Osteoblast (primary cell): ENCODE measurements around the gene FCER1G. TPM values are rescaled to one million over a fixed set of nuclear protein-coding genes. Genes with fewer than 3 reads are reported as not detected.

Experiments used
- DNase-seq: peaks from one replicate; pipeline ENCODE4 v3.0.0; 2011; ENCODE audit warnings: low spot score, mixed read lengths; ENCODE audit not compliant: insufficient read length; ENCODE audit errors: missing footprints
- H2AFZ ChIP-seq: 2 replicates; pipeline ENCODE4 v1.6.0; 2011; ENCODE audit warnings: mild to moderate bottlenecking, low read length
- H3K27ac ChIP-seq: 2 replicates; pipeline ENCODE4 v1.5.1; 2011; ENCODE audit warnings: mild to moderate bottlenecking, low read depth, low read length, moderate library complexity
- H3K27me3 ChIP-seq: 2 replicates; pipeline ENCODE4 v1.6.0; 2012; ENCODE audit warnings: mild to moderate bottlenecking, control low read depth, inconsistent platforms, low read length, moderate library complexity; ENCODE audit not compliant: insufficient read depth
- H3K36me3 ChIP-seq: 2 replicates; pipeline ENCODE4 v1.5.1; 2011; ENCODE audit warnings: mild to moderate bottlenecking, low read length, control low read depth, moderate library complexity; ENCODE audit not compliant: insufficient read depth
- H3K4me1 ChIP-seq: 2 replicates; pipeline ENCODE4 v1.5.1; 2011; ENCODE audit warnings: mild to moderate bottlenecking, low read length, control low read depth, moderate library complexity; ENCODE audit not compliant: insufficient read depth
- H3K4me2 ChIP-seq: 2 replicates; pipeline ENCODE4 v1.6.0; 2011; ENCODE audit warnings: mild to moderate bottlenecking, low read length; ENCODE audit not compliant: insufficient read depth
- H3K4me3 ChIP-seq: fragments of 200-600 bp; sonication (generic); 3 replicates; pipeline ENCODE4 v1.5.1; 2012; ENCODE audit warnings: mild to moderate bottlenecking, low read length, inconsistent platforms; ENCODE audit not compliant: insufficient read depth
- H3K79me2 ChIP-seq: 2 replicates; pipeline ENCODE4 v1.6.0; 2012; ENCODE audit warnings: mild to moderate bottlenecking, low read length, control low read depth, inconsistent platforms; ENCODE audit not compliant: insufficient read depth
- H3K9me3 ChIP-seq: 2 replicates; pipeline ENCODE4 v1.5.1; 2011; ENCODE audit warnings: low read depth, low read length, control low read depth
- H4K20me1 ChIP-seq: 2 replicates; pipeline ENCODE4 v1.6.0; 2012; ENCODE audit warnings: mild to moderate bottlenecking, low read length, control low read depth; ENCODE audit not compliant: insufficient read depth
- total RNA-seq: library from RNA; depleted of rRNA; stranded (reverse); fragments of >200 nt; gene quantifications from 2 replicates; pipeline ENCODE4 v1.2.3, GENCODE V29; 2012
- TF ChIP-seq, protein P1 (sequence below): IDR thresholded peaks from 2 replicates; pipeline ENCODE4 v1.5.1; 2011; ENCODE audit warnings: mild to moderate bottlenecking, low read depth, low read length, moderate library complexity; ENCODE audit errors: extremely low read depth

Gene FCER1G
- total RNA-seq, 1 donor: 0.72 TPM

GRCh38 chr1:161225534-161226319 is 10.6 kb downstream of the FCER1G start, which contains the start of gene TOMM40L:
TOMM40L (plus strand) TSS chr1:161226060; CDS start chr1:161226490, 430 bp downstream.
- Histone ChIP-seq H3K4me3 (peak within 1 kb of the TSS; percentile 96), H3K27me3 (no peaks in the 10 kb centered on the region), H3K9me3 (no peaks in the 10 kb centered on the region), H3K27ac (peak within 1 kb of the TSS; percentile 66), H4K20me1 (no peaks in the 10 kb centered on the region), H2AFZ (peak within 1 kb of the TSS; percentile 99), H3K79me2 (peaks cover 12% of the 10 kb centered on the region), H3K36me3 (peaks cover 21% of the 10 kb centered on the region), H3K4me1 (peaks cover 17% of the 10 kb centered on the region), H3K4me2 (peak within 1 kb of the TSS; percentile 96)
- TF ChIP-seq, protein P1, sequence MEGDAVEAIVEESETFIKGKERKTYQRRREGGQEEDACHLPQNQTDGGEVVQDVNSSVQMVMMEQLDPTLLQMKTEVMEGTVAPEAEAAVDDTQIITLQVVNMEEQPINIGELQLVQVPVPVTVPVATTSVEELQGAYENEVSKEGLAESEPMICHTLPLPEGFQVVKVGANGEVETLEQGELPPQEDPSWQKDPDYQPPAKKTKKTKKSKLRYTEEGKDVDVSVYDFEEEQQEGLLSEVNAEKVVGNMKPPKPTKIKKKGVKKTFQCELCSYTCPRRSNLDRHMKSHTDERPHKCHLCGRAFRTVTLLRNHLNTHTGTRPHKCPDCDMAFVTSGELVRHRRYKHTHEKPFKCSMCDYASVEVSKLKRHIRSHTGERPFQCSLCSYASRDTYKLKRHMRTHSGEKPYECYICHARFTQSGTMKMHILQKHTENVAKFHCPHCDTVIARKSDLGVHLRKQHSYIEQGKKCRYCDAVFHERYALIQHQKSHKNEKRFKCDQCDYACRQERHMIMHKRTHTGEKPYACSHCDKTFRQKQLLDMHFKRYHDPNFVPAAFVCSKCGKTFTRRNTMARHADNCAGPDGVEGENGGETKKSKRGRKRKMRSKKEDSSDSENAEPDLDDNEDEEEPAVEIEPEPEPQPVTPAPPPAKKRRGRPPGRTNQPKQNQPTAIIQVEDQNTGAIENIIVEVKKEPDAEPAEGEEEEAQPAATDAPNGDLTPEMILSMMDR: peak; percentile 78
- DNase-seq: peak; percentile 94

DNA sequence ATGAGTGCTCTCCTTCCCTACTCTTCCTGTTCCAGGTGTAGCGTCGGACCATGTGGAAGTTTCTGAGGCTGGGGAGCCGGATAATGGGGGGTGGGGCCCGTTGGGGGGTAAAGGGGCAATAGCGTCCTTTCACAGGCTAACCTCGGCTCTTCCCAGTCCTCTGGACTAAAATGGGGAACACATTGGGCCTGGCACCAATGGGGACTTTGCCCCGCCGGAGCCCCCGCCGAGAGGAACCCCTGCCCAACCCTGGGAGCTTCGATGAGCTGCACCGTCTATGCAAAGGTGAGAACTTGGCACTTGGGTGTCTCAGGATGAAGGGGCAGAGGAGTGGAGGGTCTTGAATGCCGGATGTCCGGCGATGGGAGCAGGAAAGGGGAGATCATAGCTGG is 11.2 kb downstream of the FCER1G start:
- H4K20me1 ChIP-seq: no peaks in the 10 kb centered on the region
- TF ChIP-seq, protein P1: no peak
- peaks cover 12% of the 10 kb centered on the region for H3K79me2 ChIP-seq
- peak overlapping the region; percentile 96 for H3K4me2 ChIP-seq
- peaks cover 17% of the 10 kb centered on the region for H3K4me1 ChIP-seq
- DNase-seq: no peak
- peak overlapping the region; percentile 96 for H3K4me3 ChIP-seq
- H3K36me3 ChIP-seq: peaks cover 21% of the 10 kb centered on the region
- H2AFZ ChIP-seq: peak overlapping the region; percentile 99
- peak overlapping the region; percentile 66 for H3K27ac ChIP-seq
- H3K9me3 ChIP-seq: no peaks in the 10 kb centered on the region
- H3K27me3 ChIP-seq: no peaks in the 10 kb centered on the region

GRCh38 chr1:161226759-161227158 is 11.7 kb downstream of the FCER1G start:
- Histone ChIP-seq H3K27me3 (no peaks in the 10 kb centered on the region), H4K20me1 (no peaks in the 10 kb centered on the region), H3K4me3 (peak overlapping the region; percentile 96), H3K79me2 (peaks cover 12% of the 10 kb centered on the region), H2AFZ (peak overlapping the region; percentile 99), H3K36me3 (peaks cover 21% of the 10 kb centered on the region), H3K4me2 (peak overlapping the region; percentile 96), H3K9me3 (no peaks in the 10 kb centered on the region), H3K4me1 (peaks cover 17% of the 10 kb centered on the region), H3K27ac (no peak overlapping the region)
- TF ChIP-seq, protein P1: no peak
- no peak for DNase-seq

GRCh38 chr1:161227196-161227871 is 12.2 kb downstream of the FCER1G start:
- peak overlapping the region; percentile 45 for H2AFZ ChIP-seq
- no peak overlapping the region for H3K27ac ChIP-seq
- no peak overlapping the region for H3K4me3 ChIP-seq
- H3K79me2 ChIP-seq: peaks cover 12% of the 10 kb centered on the region
- TF ChIP-seq, protein P1: peak; percentile 87
- no peaks in the 10 kb centered on the region for H3K9me3 ChIP-seq
- H4K20me1 ChIP-seq: no peaks in the 10 kb centered on the region
- peaks cover 21% of the 10 kb centered on the region for H3K36me3 ChIP-seq
- H3K4me1 ChIP-seq: peaks cover 17% of the 10 kb centered on the region
- no peaks in the 10 kb centered on the region for H3K27me3 ChIP-seq
- DNase-seq: peak; percentile 89
- peak overlapping the region; percentile 96 for H3K4me2 ChIP-seq
